KOPT-K1 (cell line): ENCODE measurements around the gene CUX1.
"Not testable (repeated sequence)": the region's sequence is repeated elsewhere in the genome, so short reads cannot be mapped to it uniquely, and the experiment has no call there.

Source experiments
- H3K27ac ChIP-seq: fragments of 200-600 bp; sonication (generic); 2 replicates; pipeline ENCODE4 v1.5.1; 2016; ENCODE audit warnings: antibody characterized with exemption, mild to moderate bottlenecking, low read depth, low read length; ENCODE audit not compliant: poor library complexity, severe bottlenecking
- H3K36me3 ChIP-seq: fragments of 200-600 bp; sonication (generic); 2 replicates; pipeline ENCODE4 v1.5.1; 2017; ENCODE audit warnings: antibody characterized with exemption, mild to moderate bottlenecking, low read length, moderate library complexity; ENCODE audit not compliant: insufficient read depth
- H3K9me3 ChIP-seq: fragments of 200-600 bp; sonication (generic); 2 replicates; pipeline ENCODE4 v1.5.1; 2017; ENCODE audit warnings: antibody characterized with exemption, low read length, mild to moderate bottlenecking; ENCODE audit not compliant: insufficient read depth, poor library complexity, severe bottlenecking

Gene CUX1

GRCh38 chr7:101879565-101879964, 62.1 kb downstream of the CUX1 start:
- Histone ChIP-seq H3K9me3 (no peaks in the 10 kb centered on the region), H3K36me3 (no peaks in the 10 kb centered on the region; the same call in 1 of the 2 replicates), H3K27ac (no peak overlapping the region)

GRCh38 chr7:101880282-101881054, 63.0 kb downstream of the CUX1 start:
- Histone ChIP-seq H3K9me3 (no peaks in the 10 kb centered on the region), H3K27ac (no peak overlapping the region), H3K36me3 (no peaks in the 10 kb centered on the region)

DNA sequence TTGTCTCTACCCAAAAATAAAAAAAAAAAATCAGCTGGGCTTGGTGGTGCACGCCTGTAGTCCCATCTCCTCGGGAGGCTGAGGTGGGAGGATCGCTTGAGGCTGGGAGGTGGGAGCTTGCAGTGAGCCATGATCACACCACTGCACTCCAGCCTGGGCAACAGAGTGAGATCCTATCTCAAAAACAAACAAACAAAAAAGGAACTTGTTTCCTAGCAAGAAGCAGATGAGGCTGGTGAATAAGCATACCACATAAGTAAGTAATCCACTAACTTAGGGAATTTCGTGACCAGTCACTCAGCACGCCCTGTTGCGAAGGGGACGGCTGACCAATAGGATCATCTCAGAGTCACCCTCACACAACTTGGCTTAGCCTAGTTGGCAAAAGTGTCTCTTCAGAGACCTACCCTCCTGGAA, 64.6 kb downstream of the CUX1 start:
- no peak overlapping the region for H3K27ac ChIP-seq
- no peaks in the 10 kb centered on the region for H3K36me3 ChIP-seq

GRCh38 chr7:101882595-101883564, 65.5 kb downstream of the CUX1 start:
- H3K27ac ChIP-seq = no peak overlapping the region
- no peaks in the 10 kb centered on the region for H3K36me3 ChIP-seq
- no peaks in the 10 kb centered on the region for H3K9me3 ChIP-seq

More for the DNA sequence above, 64.6 kb downstream of the CUX1 start:
- no peaks in the 10 kb centered on the region for H3K9me3 ChIP-seq

DNA sequence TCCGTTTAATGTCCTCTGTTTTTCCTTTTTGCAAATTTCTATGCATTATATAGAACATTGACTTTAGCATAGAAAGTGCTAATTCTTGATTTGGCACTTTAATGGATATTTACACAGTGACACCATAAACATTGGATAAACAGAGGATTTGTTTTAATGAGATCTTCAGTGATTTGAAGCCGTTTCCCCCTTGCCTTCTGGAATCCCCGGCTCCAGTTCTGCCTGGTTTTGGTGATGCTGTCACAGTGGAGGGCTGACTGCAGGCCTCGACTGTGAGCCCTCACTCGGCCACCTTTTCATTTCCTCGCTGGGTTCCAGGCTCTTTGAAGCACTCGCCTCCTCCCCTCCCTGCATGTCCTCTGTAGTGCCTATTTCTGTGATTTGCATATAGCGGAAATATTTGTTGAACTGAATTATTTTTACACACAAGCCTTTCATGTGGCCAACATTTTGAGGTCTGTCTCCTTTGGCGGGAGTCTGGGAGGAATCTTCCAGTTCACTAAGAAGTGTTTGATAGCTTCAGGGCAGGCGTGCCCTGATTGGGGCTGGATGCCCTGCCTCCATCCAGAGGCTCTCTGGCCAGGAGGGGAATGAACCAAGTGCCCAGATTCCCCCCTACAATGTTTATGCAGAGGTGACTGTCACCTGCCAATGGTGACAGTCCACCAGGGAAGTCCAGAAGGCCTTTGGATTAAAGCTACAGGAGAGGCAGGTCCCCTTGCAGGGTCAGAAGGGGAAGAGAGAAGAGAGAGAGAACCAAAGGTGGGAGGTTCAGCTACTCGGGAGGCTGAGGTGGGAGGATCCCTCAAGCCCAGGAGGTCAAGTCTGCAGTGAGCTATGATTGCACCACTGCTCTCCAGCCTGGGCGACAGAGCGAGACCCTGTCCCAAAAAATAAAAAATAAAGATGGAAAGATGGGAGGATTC, 67.5 kb downstream of the CUX1 start:
- Histone ChIP-seq H3K27ac (peak overlapping the region; percentile 23), H3K36me3 (no peaks in the 10 kb centered on the region), H3K9me3 (no peaks in the 10 kb centered on the region)

DNA sequence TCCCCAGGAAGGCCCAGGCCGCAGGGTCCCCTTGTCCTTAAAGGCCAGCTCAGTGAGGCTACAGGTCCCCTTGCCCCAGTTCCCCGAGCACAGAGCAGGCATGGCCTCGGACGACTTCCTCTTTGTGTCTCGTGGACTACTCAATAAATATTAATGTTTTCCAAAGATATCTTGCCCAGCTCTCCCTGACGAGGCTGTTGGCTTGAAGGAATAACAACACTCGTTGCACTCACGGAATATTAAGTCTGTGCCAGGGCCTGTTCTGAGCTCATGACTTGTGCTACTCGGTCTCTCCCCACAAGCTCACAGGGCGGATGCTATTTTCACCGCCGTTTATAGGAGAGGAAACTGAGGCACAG, 68.2 kb downstream of the CUX1 start:
- no peaks in the 10 kb centered on the region for H3K9me3 ChIP-seq
- H3K36me3 ChIP-seq = no peaks in the 10 kb centered on the region
- H3K27ac ChIP-seq = no peak overlapping the region

DNA sequence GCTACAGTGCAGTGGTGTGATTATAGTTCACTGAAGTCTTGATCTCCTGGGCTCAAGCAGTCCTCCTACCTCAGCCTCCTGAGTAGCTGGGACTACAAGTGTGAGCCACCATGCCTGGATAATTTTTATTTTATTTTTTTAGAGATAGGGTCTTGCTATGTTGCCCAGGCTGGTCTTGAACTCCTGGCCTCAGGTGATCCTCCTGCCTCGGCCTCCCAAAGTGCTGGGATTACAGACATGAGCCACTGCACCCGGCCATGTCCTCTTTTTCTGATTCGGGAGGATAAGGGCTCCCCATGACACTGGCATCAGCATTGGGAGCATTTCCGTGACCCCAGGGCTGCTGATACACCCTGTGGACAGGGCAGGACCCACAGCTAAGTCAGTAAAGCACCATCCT, 69.9 kb downstream of the CUX1 start:
- H3K27ac ChIP-seq, H3K36me3 ChIP-seq, H3K9me3 ChIP-seq: not testable (repeated sequence)

DNA sequence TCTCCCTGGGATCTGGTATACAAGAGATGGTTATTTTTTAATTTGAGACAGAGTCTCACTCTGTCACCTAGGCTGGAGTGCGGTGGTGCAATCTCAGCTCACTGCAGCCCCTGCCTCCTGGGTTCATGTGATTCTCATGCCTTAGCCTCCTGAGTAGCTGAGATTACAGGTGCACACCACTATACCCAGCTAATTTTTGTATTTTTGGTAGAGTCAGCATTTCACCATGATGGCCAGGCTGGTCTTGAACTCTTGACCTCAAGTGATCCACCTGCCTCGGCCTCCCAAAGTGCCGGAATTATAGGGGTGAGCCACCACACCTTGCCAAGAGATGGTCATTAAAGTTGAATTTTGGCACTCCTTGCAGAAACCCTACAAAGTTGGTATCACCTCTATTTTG, 71.1 kb downstream of the CUX1 start:
- H3K9me3 ChIP-seq, H3K27ac ChIP-seq: not testable (repeated sequence)

GRCh38 chr7:101890749-101891523, 73.5 kb downstream of the CUX1 start:
- Histone ChIP-seq H3K9me3 (no peaks in the 10 kb centered on the region), H3K36me3 (no peaks in the 10 kb centered on the region), H3K27ac (no peak overlapping the region)

More for the DNA sequence above, 71.1 kb downstream of the CUX1 start:
- not testable (repeated sequence) for H3K36me3 ChIP-seq

GRCh38 chr7:101891936-101892640, 74.7 kb downstream of the CUX1 start:
- Histone ChIP-seq H3K36me3 (no peaks in the 10 kb centered on the region), H3K9me3 (no peaks in the 10 kb centered on the region), H3K27ac (no peak overlapping the region)

DNA sequence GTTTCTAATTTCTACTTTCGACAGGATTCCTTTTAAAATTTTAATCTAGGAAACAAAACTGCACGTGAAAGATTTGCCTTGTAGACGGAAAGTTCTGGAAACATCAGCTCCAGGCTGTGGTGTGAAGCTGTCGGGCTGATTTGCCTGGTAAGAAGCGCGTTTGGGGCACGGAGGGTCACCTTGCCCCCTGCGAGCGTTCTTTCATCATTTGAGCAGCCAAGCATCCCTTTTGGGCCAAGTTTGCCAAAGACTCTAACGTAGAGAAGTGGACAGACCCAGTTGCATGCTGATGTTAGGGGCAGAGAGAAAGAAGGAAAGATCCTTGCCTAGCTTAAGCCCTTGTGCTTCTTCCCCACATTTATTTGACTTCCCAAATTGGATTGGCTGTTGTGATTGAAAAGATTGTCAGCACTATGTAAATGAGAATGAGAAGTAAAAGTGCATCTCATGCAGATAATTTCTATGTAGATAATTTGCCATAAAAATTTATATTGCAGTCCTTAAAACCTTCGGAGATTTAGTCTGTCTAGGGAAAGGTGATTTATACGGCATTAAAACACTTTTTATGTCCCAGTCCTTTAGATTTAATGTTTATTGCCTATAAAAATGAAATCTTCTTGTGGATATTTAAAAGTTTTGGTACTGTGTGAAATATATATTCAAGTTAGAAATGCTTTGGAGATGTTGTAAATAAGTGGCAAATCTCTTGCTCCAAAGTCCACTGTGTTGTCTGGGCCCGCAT, 76.1 kb downstream of the CUX1 start:
- H3K36me3 ChIP-seq = no peaks in the 10 kb centered on the region
- H3K9me3 ChIP-seq = no peaks in the 10 kb centered on the region
- no peak overlapping the region for H3K27ac ChIP-seq

GRCh38 chr7:101896316-101896715, 78.9 kb downstream of the CUX1 start:
- H3K36me3 ChIP-seq = peaks cover 4% of the 10 kb centered on the region; the same call in 1 of the 2 replicates
- H3K27ac ChIP-seq = no peak overlapping the region
- H3K9me3 ChIP-seq = no peaks in the 10 kb centered on the region

DNA sequence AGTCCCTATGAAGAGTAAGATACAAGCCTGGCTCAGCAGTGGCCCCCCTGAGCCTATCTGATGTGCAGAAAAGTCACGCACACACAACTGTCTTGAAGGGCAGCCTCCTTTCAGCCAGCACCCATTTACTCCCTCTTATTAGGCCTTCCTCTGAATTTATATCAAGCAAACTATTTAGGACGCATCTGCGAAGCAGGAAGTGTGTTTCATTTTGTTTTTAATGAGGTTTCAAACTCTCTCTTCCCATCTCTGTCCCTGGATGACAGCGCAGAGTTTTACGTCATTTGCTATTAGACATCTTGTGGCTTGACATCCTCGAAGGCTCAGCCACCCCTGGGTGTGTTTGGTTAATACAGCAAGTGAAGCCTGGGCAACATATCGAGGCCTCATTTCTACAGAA, 79.5 kb downstream of the CUX1 start:
- Histone ChIP-seq H3K27ac (peak overlapping the region; percentile 21), H3K36me3 (peaks cover 4% of the 10 kb centered on the region; the same call in 1 of the 2 replicates), H3K9me3 (no peaks in the 10 kb centered on the region)
